NCI-H146 treated with DMSO at 0.1 percent for 48 hours (cell line): ENCODE data around the gene IL19.
A peak's percentile ranks its signal among the peaks of the same experiment; 100 is the strongest.

Experiments
- DNase-seq: peaks from one replicate; lab custom pipeline; 2025; ENCODE audit not compliant: unreplicated experiment; lab: John Stamatoyannopoulos, UW

IL19 gene, protein sequence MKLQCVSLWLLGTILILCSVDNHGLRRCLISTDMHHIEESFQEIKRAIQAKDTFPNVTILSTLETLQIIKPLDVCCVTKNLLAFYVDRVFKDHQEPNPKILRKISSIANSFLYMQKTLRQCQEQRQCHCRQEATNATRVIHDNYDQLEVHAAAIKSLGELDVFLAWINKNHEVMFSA

DNA sequence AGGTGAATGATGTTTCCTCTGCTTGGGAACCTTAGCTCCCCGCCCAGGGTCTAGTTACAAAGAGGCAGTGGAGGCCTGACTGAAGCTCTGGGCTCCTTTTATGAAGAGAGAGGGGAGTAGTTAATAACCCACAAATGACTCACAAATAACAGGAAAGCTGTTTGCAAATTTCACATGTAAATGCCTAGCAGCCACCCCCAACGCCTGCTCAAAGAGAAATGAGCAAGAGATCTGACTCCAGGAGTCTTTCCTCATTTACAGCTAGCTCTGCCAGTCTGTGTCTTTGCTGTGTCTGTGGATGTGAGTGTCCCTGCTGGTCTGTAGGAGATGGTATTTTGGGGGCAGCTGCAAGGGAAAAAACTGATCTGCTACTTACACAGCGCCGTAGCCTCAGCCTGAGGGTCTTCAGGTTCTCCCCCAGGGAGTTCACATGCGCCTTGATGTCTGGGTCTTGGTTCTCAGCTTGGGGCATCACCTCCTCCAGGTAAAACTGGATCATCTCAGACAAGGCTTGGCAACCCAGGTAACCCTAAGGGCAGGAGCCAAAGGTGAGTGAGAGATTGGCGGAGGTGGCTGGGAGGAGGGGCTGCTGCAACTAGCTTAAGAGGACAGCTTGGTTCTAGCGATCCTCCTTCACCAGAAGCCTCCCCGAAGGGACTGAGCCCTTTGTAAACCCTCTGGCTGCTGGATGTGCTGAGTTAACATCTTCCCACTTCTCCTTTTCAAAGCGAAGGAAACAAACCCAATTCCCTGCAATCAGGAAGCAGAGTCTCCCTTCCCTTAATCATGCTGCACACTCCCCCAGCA is at the start of gene IL19:
TSS of gene IL19 (plus strand) at position 243 of the 807 bp plus-strand sequence. CDS start 65,890 bp downstream, outside the sequence.
- DNase-seq, result no peak

DNA sequence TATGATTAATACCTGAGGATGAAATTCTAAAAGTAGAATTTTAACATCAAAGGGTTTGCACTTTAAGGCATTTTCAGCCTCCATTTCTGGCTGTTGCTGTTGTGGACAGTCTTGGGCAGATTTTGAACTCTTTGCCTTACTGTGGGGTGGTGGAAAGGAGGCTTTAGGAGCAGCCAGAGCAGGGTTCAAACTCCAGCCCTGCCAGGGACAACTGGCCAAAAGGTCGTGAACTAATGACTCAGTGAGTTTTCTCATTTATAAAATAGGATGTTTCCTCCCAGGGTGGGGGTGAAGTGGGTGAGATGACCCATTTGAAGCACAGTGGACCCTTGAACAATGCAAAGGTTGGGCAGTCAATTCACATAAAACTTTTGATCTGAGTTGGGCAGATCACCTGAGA is 49.1 kb upstream of the IL19 start:
- DNase-seq, result no peak

DNA sequence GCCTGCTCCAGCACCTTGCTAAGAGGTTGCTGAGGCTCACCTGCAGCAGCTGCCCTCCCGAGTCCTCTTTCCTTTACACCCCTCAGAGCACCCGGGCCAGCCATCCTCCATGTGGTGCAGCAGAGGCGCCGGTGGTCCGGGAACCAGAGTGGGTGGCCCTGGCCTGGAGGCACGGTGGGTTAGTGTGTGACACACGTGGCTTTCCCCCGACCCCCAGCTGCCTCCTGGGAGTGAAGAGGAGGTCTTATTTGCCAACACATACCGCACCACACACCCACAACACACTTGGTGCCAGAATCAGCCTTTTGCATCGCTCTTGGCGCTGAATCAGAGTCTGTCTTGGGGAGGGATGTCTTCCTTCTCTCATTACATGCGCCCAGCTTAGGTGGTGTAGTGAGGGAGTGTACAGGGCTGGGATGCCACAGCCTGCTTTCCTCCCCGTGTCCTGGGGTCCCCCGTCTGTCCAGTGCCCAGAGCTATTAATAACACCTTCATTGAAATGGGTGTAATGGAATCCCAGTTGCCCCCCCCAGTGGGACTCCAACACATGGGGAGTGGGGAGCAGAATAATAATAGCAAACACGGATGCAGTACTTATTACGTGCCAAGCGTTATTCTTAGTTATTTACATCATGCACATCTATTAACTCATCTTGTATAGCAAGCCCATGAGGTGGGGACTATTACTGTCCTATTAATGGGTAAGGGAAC is 47.7 kb upstream of the IL19 start:
- no peak for DNase-seq

DNA sequence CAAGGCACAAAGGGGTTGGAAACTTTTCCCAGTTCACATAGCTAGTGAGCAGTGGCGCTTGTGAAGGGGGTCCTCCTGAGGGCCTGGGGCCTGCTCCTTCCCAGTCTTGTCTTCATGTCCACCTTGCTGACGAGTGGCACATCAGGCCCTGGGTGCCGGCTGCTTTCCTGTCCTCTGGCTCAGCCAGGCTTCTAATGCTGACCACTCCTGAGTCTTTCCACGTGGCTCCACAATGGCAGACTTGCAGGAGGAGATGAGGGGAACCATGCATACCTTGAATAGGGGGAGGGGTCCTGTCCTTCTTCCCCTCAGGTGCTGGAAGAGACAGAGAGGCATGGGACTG is 47.1 kb upstream of the IL19 start:
- DNase-seq, result no peak

DNA sequence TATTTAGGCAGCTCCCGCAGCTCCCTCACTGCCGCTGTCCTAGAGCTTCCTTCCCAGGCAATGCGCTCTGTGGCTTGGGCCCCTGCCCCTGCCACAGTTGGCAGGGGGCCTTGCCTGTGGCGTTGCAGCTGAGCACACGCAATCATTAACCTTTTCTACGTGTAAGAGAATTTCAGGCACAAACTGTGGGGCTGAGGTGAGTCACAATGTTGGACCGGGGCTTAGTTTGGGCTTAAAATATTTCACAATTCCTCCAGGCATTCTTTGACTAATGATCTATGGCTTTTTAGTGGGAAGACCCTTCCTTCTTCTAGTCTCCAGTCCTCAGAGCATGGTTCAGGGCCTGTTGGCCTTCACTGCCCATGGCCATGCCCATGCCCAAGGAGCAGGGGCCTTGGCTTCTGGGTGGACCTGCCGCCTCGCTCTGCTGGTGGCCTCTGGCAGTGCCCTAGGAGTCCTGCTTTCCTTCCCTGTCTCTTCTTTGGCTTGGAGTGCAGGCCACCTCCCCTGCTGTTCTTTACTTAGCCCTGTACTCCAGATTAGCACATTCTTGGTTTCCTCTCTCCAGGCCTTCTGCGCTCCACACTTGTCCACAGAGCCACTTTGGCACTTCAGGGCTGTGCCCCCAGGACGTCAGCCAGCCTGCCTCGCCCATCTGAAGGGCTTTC is 46.6 kb upstream of the IL19 start:
- no peak for DNase-seq

DNA sequence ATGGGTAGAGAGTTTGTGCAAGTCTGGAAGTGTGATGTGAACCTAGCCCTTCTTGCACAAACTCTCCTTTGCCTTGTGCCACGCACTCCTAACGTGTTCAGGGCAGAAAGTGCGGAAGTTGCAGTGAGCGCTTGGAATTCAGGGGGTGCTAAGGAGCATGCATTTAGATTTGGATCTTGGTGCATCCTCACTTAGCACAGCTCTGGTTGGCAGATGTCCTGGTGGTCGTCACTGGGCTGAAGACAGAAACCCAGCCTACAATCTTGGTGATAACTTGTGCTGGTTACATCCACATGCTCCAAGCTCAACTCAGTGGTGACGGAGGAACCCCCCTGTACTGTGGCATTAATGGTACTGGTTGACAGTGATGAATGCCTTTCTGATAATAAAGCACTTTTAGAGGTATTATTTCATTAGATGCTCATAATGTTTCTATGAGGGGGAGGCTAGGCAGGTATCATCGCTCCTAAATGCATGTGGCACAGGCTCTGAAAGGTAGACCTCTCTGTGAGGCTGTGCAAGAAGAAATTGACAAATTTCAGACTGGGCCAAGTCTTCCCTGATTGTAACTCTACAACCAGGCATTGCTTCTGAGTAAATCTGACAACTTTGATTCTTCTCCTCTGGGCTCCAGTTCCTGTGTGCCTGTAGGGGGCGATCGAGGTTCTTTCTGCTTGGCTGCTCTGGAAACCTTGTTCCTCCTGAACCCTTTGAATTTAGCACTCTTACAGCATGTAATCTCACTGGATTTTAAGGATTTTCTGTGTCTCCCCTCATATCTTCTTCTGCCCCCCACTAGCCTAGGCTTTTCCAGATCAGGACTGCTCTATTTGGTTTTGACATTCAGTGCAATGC is 45.2 kb upstream of the IL19 start:
- peak; percentile 21 for DNase-seq

DNA sequence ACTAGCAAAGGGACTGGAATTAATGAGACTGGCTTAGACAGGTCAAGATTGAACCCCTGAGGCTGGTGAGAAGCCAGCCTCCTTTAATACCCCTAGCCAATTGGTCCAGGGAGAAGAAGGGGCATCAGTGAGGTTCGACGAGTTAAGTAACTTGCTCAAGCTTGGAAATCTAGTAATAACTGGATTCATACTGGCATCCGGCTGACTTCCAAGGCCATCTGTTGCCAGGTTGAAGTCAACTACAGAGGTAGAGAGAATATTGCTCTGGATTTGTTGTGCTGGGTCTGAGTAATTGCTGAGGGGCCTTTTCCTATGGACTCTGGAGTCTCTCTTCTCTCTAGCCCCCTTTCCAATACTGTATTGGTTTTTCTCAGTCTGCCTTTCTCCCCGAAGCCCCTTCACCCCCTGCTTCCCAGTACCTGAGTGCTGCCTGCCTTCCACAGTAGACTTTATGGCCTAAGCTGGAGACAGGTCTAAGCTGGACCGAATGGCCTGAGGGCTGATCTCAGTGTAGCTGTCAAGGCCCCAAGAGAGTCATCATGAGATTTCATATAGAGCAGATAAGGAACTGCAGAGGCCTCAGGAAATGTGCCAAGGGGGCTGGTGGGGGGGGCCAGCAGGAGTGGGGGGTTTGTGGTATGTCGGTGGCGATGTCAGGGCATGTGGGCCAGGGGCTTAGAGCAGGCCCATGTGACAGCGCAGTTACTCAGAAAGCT is 42.4 kb upstream of the IL19 start:
- DNase-seq, result no peak

DNA sequence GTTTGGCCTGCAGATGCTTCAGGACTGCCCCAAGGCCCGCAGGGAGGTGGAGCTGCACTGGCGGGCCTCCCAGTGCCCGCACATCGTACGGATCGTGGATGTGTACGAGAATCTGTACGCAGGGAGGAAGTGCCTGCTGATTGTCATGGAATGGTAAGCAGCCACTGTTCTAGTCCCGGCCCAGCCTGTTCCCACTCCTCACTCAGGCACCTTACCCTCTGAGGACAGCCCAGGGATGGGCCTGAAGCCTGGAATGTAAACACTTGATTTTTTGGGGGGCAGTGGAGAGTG is 41.9 kb upstream of the IL19 start:
- DNase-seq, result no peak

DNA sequence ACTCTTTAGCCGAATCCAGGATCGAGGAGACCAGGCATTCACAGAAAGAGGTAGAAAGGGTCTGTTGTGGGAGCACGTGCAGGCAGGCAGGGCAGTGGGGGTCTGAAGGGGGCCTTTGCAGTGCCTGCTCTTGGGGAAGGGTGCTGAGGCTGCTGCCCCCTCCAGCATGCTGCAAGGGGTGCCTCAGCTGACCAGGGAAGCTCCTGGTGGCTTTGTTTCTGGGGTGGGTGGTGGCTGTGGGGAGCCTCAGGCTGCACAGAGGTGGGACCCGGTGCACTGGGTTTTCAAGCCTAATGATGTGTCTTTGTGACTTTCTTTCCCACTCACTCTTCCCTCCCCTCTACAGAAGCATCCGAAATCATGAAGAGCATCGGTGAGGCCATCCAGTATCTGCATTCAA is 41.5 kb upstream of the IL19 start:
- DNase-seq, result no peak

DNA sequence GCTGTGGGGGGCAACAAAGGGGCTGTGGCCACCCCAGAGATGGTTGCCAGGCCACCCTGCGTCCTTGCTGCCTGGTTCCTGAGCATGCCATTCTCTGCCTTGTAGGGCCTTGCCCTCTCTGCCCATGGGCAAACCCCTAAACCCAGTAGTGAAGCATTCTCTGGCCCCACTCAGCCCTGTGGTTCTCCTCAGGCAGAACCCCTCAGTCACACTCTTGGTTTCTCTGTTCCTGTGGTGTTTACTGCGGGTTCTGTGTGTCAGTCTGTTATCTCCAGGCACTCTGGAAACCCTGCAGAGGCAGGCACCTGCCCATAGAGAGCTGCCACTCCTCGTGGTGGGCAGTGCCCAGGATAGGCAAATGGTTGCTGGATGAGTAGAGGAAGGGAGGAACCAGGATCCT is 41.1 kb upstream of the IL19 start:
- DNase-seq, result no peak

DNA sequence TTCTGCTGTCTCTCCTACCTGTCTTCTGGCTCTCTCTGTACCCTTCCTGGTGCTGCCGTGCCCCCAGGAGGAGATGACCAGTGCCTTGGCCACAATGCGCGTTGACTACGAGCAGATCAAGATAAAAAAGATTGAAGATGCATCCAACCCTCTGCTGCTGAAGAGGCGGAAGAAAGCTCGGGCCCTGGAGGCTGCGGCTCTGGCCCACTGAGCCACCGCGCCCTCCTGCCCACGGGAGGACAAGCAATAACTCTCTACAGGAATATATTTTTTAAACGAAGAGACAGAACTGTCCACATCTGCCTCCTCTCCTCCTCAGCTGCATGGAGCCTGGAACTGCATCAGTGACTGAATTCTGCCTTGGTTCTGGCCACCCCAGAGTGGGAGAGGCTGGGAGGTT is 38.1 kb upstream of the IL19 start:
- DNase-seq, result no peak

DNA sequence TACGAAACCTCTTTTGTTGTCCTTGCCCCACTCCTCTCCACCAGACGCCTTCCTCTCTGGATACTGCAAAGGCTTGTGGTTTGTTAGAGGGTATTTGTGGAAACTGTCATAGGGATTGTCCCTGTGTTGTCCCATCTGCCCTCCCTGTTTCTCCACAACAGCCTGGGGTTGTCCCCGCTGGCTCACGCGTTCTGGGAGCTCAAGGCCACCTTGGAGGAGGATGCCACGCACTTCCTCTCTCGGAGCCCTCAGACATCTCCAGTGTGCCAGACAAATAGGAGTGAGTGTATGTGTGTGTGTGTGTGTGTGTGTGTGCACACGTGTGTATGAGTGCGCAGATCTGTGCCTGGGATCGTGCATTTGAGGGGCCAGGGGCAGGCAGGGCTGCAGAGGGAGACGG is 37.6 kb upstream of the IL19 start:
- no peak for DNase-seq

DNA sequence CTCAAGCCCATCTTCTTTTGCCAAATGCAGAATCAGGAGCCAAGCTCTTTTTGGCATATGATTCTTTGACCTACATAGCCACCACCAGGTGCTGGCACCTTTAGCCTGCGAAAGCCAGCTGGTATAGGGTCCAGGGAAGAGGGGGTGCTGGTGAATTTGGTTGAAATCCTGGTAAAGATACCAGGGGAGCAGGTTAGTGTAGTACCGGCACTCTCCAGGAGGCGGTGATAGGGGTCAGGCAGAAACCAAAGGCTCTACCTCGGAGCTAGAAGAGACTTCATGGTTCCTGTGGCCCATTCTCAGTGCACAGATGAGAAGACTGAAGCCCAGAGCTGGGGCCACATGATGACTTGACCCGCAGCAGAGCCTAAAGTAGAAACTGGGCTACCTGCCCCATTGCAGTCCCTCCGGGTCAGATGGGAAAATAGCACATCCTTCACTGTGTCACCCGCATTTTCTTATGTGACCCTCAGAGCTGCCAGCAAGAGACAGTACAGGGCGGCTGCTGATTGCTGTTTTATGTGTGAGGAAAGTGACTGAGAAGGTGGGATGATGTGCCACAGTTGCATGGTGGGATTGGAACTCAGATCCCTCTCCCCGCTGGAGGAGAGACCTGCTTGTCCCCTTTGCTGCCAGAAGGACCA is 36.0 kb upstream of the IL19 start:
- no peak for DNase-seq

DNA sequence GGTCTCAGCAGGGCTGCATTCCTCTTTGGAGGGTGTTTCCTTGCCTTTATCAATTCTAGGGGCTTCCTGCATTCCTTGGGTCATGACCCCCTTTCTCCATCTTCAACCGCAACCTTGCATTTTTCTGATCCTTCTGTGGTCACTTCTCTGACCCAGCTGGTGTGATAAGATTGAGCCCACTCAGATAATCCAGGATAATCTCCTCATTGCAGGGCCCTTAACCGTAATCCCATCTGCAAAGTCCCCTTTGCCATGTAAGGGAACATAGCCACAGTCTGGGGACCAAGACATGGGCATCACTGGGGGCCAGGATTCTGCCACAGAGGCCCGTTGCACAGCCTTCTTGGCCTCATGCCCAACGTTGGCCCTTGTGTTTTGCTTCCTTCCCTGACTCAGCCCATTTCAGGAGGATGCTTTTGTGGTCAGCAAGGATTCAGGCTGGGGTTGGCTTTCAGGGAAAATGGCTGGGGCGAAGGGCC is 35.0 kb upstream of the IL19 start:
- no peak for DNase-seq

DNA sequence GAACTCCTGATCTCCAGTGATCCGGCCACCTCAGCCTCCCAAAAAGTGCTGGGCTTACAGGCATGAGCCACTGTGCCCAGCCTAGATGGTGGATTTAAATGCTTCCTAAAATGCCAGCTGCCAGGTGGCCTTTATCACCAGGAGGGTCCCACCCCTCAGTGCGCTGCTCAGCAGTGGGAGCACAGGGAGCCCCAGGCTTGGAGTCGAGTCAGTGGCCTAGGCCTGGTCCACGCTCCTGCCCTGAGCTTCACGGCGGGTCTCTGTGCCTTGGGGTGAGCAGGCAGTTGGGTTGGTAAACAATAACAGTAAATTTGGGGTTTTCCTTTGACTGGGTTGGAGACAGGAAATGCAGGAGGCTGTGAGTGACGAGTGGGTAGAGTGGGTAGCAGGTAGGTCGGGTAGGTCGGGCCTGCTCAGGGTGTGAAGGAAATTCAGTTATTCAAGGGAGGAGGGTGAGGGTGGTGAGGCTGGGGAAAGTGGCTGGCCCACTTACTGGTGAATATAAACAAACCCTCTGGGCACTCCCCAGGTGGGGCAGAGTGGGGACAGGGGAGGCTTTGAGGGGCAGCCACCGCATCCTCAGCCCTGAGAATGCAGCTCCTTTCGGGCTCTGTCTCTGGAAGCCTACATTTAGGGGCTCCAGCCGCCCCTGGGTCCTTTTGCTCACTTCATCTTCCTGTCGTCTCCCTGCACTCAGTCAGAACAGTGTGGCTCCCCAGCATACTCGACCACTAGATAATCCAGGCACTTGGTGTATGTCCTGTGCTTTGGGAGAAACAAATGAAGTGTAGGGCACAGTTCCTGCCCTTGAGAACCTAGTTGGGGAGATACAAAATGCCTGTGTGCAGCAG is 33.5 kb upstream of the IL19 start:
- no peak for DNase-seq

DNA sequence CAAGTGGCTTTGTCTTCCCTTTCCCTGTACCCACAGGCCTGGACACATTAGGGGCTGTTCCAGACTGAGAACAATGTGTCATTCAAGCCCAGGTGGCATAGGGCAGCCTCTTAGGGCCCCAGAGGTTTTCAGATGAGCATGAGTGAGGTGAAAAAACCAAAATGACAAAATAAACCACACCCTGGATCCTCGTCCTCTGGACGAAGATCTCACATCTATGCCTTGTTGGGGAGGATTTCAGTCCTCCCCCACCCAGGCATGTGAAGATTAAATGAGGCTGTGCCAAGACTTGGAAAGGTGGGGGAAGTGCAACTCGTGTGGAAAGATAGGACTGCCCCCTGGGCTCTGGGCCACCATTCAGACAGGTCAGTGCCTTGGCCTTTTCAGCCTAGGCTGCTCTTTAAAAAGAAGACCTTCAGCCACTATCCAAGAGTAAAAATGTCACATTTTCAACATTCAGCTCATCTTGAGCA is 32.8 kb upstream of the IL19 start:
- no peak for DNase-seq

DNA sequence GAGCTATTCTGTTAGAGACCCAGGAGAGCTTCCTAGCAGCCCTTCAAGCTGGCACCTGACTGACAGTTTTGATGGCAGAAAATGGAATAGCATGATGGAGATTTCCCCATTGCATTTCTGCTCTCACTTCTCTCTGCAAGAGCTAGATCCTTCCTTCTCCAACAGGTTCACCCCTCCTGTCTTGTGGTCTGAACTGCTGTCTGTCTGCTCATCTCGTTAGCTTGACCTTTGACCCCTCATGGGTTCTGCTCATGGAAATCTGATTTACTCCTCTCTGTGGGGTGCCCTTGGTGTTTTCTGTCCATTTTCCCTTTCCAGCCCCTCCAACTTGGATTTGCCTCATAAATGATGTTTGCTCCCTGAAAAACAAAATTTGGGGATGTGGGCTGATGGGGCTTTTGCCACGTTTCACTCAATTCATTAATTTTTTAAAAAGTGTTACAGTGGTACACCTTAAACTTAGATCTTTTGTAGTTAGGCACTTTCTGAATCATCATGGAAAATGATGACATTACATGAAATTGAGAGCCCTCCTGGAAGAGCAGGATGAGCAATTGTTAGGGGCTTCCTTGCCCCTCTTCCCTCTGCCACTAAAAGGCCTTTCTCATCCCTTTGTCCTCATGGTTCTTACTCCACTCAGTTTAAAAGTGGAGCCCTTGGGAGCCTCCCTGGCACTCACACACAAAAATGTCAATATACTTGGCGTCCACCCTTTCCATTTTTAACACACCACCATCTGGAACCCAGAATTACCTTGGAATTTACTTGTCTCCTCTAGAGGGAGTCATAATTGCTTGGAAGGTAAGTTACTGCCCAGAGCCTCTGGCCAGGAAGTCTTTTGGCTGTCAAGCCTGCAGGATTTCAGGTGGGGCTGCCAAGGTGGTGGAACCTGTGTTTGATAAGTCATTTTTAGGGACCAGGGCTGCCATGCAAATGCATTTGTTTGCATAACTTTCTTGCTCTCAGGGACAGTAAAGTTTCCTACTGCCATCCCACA is 31.9 kb upstream of the IL19 start:
- DNase-seq, result no peak
